ENCODE data around the gene POLR2E.

POLR2E gene

GRCh38 chr19:1082165-1082927 is 12.8 kb downstream of the POLR2E start:
- peak in 1 of 2 donors; percentile 68 for DNase-seq (ENCODE audit: low read depth in 1 of 2, low spot score in 1 of 2)

- DNase-seq (ENCODE audit: low read depth in 1 of 2, low spot score in 1 of 2) = no peak
Measured at GRCh38 chr19:1081301-1082164, 13.6 kb downstream of the POLR2E start.

- no peak for DNase-seq (ENCODE audit: low read depth in 1 of 2, low spot score in 1 of 2)
Measured at GRCh38 chr19:1080360-1081161, 14.6 kb downstream of the POLR2E start.

GRCh38 chr19:1079566-1080111 is 15.5 kb downstream of the POLR2E start:
- DNase-seq (ENCODE audit: low read depth in 1 of 2, low spot score in 1 of 2) = no peak

- peak; percentile 71 to 88 for DNase-seq (ENCODE audit: low read depth in 1 of 2, low spot score in 1 of 2)
Measured at GRCh38 chr19:1076951-1077350, 18.2 kb downstream of the POLR2E start.

GRCh38 chr19:1076046-1076386 is 19.2 kb downstream of the POLR2E start:
- no peak for DNase-seq (ENCODE audit: low read depth in 1 of 2, low spot score in 1 of 2)

- DNase-seq (ENCODE audit: low read depth in 1 of 2, low spot score in 1 of 2) = peak; percentile 64 to 79
Measured at GRCh38 chr19:1074544-1075283, 20.5 kb downstream of the POLR2E start.

GRCh38 chr19:1073956-1074517 is 21.1 kb downstream of the POLR2E start:
- DNase-seq (ENCODE audit: low read depth in 1 of 2, low spot score in 1 of 2) = no peak

GRCh38 chr19:1073063-1073955 is 21.9 kb downstream of the POLR2E start:
- no peak for DNase-seq (ENCODE audit: low read depth in 1 of 2, low spot score in 1 of 2)

GRCh38 chr19:1072371-1073015 is 22.7 kb downstream of the POLR2E start:
- DNase-seq (ENCODE audit: low read depth in 1 of 2, low spot score in 1 of 2) = no peak

GRCh38 chr19:1070931-1071791 is 24.0 kb downstream of the POLR2E start:
- DNase-seq (ENCODE audit: low read depth in 1 of 2, low spot score in 1 of 2) = no peak

- DNase-seq (ENCODE audit: low read depth in 1 of 2, low spot score in 1 of 2) = no peak
Measured at GRCh38 chr19:1070576-1070930, 24.6 kb downstream of the POLR2E start.

GRCh38 chr19:1069009-1069779 is 26.0 kb downstream of the POLR2E start:
- DNase-seq (ENCODE audit: low read depth in 1 of 2, low spot score in 1 of 2) = no peak

GRCh38 chr19:1068009-1069001 is 26.9 kb downstream of the POLR2E start:
- no peak for DNase-seq (ENCODE audit: low read depth in 1 of 2, low spot score in 1 of 2)

- no peak for DNase-seq (ENCODE audit: low read depth in 1 of 2, low spot score in 1 of 2)
Measured at GRCh38 chr19:1067341-1067957, 27.7 kb downstream of the POLR2E start.

Data from activated CD4-positive, alpha-beta T cell treated with anti-CD3 and anti-CD28 coated beads, Interleukin-2, amount 50 U/mL, for 24 hours (primary cell).